ENCODE results near the gene FKBP3. TPM values are rescaled to one million over a fixed set of nuclear protein-coding genes. Genes with fewer than 3 reads are reported as not detected.

The FKBP3 gene
- total and polyA plus RNA-seq, 2 of the 13 experiments (the other 11 are each of a cell fraction or from before 2014, with no cell fraction given): 57.0 to 87.6 TPM

DNA sequence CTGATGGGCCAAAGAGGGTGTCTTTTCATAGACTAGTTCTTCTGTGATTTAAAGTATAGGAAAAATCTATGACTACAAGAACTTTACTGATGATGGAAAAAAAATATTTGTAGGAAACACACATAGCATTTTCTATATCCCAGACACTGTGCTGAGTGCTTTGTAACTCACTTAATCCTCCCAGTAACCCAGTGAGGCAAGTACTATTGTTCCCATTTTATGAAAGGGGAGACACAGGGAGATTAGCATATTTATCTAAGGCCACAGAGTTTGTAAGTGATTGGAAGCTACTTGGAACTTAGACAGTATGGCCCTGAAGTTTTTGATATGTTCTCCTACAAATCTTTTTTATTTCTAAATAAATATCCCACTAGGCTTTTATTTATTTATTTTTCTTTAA is 30.5 kb downstream of the FKBP3 start (continued):
- TF ChIP-seq, protein P1, sequence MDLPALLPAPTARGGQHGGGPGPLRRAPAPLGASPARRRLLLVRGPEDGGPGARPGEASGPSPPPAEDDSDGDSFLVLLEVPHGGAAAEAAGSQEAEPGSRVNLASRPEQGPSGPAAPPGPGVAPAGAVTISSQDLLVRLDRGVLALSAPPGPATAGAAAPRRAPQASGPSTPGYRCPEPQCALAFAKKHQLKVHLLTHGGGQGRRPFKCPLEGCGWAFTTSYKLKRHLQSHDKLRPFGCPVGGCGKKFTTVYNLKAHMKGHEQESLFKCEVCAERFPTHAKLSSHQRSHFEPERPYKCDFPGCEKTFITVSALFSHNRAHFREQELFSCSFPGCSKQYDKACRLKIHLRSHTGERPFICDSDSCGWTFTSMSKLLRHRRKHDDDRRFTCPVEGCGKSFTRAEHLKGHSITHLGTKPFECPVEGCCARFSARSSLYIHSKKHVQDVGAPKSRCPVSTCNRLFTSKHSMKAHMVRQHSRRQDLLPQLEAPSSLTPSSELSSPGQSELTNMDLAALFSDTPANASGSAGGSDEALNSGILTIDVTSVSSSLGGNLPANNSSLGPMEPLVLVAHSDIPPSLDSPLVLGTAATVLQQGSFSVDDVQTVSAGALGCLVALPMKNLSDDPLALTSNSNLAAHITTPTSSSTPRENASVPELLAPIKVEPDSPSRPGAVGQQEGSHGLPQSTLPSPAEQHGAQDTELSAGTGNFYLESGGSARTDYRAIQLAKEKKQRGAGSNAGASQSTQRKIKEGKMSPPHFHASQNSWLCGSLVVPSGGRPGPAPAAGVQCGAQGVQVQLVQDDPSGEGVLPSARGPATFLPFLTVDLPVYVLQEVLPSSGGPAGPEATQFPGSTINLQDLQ (CRISPR knock-in tag; IDR thresholded peaks at IDR 0.05): no peak
- no peak for TF ChIP-seq MLX (CRISPR knock-in tag; IDR thresholded peaks at IDR 0.05)
- no peak for TF ChIP-seq ZNF766 (CRISPR knock-in tag; IDR thresholded peaks at IDR 0.05; ENCODE audit: borderline replicate concordance)
- no peak for TF ChIP-seq POLR2G (IDR thresholded peaks at IDR 0.05; ENCODE audit: low read depth, low read length)
- TF ChIP-seq ZBTB49 (CRISPR knock-in tag; IDR thresholded peaks at IDR 0.05; ENCODE audit: borderline replicate concordance): no peak
- no peak for TF ChIP-seq ZNF800 (CRISPR knock-in tag; IDR thresholded peaks at IDR 0.05)
- no peak for TF ChIP-seq TEAD2 (CRISPR knock-in tag; IDR thresholded peaks at IDR 0.05)
